ENCODE results near the gene ANGPT4. TPM values are rescaled to one million over a fixed set of nuclear protein-coding genes. Genes with fewer than 3 reads are reported as not detected.

The ANGPT4 gene
- total RNA-seq, 1 experiment from 2014 or later: not detected

GRCh38 chr20:926670-927069, 10.5 kb upstream of the ANGPT4 start:
- Histone ChIP-seq H3K4me1 (replicated peaks; ENCODE audit: insufficient read depth) (no peaks in the 10 kb centered on the region), H3K9me3 (ENCODE audit: insufficient read depth, low read depth) (peaks cover 8% of the 10 kb centered on the region; the same call in 1 of the 2 replicates), H2AFZ (no peak overlapping the region), H3K4me3 (no peak overlapping the region), H3K27ac (no peak overlapping the region), H3F3A (ENCODE audit: insufficient read depth, low read depth) (no peaks in the 10 kb centered on the region), H3K9me2 (ENCODE audit: insufficient read depth) (no peaks in the 10 kb centered on the region), H3K27me3 (ENCODE audit: insufficient read depth, low read depth) (peaks cover 30% of the 10 kb centered on the region), H3K4me2 (no peak overlapping the region), H4K20me1 (ENCODE audit: insufficient read depth) (no peaks in the 10 kb centered on the region), H3K36me3 (ENCODE audit: low read depth) (no peaks in the 10 kb centered on the region), H3K79me2 (ENCODE audit: low read depth) (no peaks in the 10 kb centered on the region)
- no peak for DNase-seq
- intact Hi-C loops (cut with micrococcal nuclease; ENCODE audit: unreplicated experiment): no loop called here
- no TSS peak for BruUV-seq (replicated peaks)
- ChIA-PET CTCF (no interaction called here), POLR2A (ENCODE audit: unreplicated experiment) (no interaction called here)
- no peak for TF ChIP-seq CTCF (conservative IDR thresholded peaks at IDR 0.05)
- TF ChIP-seq EZH2 (IDR thresholded peaks at IDR 0.05; ENCODE audit: low read depth): no peak

GRCh38 chr20:925516-925915, 9.4 kb upstream of the ANGPT4 start:
- BruUV-seq (replicated peaks): no TSS peak
- ChIA-PET CTCF (no interaction called here), POLR2A (ENCODE audit: unreplicated experiment) (no interaction called here)
- peaks cover 30% of the 10 kb centered on the region for H3K27me3 ChIP-seq (ENCODE audit: insufficient read depth, low read depth)
- H2AFZ ChIP-seq: no peak overlapping the region
- H3K9me3 ChIP-seq (ENCODE audit: insufficient read depth, low read depth): 0 out of 2 replicates have a peak, but pooled peaks cover under 1% of the 10 kb centered on the region
- no peaks in the 10 kb centered on the region for H3K79me2 ChIP-seq (ENCODE audit: low read depth)
- H3K4me3 ChIP-seq: no peak overlapping the region
- no peaks in the 10 kb centered on the region for H3K9me2 ChIP-seq (ENCODE audit: insufficient read depth)
- intact Hi-C loops (cut with micrococcal nuclease; ENCODE audit: unreplicated experiment): no loop called here
- no peak for DNase-seq
- no peak for TF ChIP-seq EZH2 (IDR thresholded peaks at IDR 0.05; ENCODE audit: low read depth)
- TF ChIP-seq CTCF (conservative IDR thresholded peaks at IDR 0.05): no peak
- H3K27ac ChIP-seq: no peak overlapping the region
- H3F3A ChIP-seq (ENCODE audit: insufficient read depth, low read depth): no peaks in the 10 kb centered on the region
- no peaks in the 10 kb centered on the region for H3K36me3 ChIP-seq (ENCODE audit: low read depth)
- no peaks in the 10 kb centered on the region for H3K4me1 ChIP-seq (replicated peaks; ENCODE audit: insufficient read depth)
- H3K4me2 ChIP-seq: no peak overlapping the region
- no peaks in the 10 kb centered on the region for H4K20me1 ChIP-seq (ENCODE audit: insufficient read depth)

- intact Hi-C loops (cut with micrococcal nuclease; ENCODE audit: unreplicated experiment): no loop called here
Measured at GRCh38 chr20:924639-925038, 8.5 kb upstream of the ANGPT4 start.

More at GRCh38 chr20:924639-925038, 8.5 kb upstream of the ANGPT4 start:
- Histone ChIP-seq H3K79me2 (ENCODE audit: low read depth) (no peaks in the 10 kb centered on the region), H3K9me2 (ENCODE audit: insufficient read depth) (no peaks in the 10 kb centered on the region), H3K36me3 (ENCODE audit: low read depth) (no peaks in the 10 kb centered on the region), H3K4me2 (no peak overlapping the region), H3K4me3 (no peak overlapping the region), H3K4me1 (replicated peaks; ENCODE audit: insufficient read depth) (no peaks in the 10 kb centered on the region), H3K9me3 (ENCODE audit: insufficient read depth, low read depth) (no peaks in the 10 kb centered on the region), H3F3A (ENCODE audit: insufficient read depth, low read depth) (no peaks in the 10 kb centered on the region), H2AFZ (no peak overlapping the region), H4K20me1 (ENCODE audit: insufficient read depth) (no peaks in the 10 kb centered on the region), H3K27ac (no peak overlapping the region), H3K27me3 (ENCODE audit: insufficient read depth, low read depth) (peaks cover 30% of the 10 kb centered on the region)
- ChIA-PET POLR2A (ENCODE audit: unreplicated experiment) (no interaction called here), CTCF (no interaction called here)
- BruUV-seq (replicated peaks): no TSS peak
- DNase-seq: no peak
- TF ChIP-seq EZH2 (IDR thresholded peaks at IDR 0.05; ENCODE audit: low read depth) (no peak), CTCF (conservative IDR thresholded peaks at IDR 0.05) (no peak)
